ENCODE measurements around the gene ELP4. TPM values are rescaled to one million over a fixed set of nuclear protein-coding genes. Genes with fewer than 3 reads are reported as not detected.

ELP4 gene
- total RNA-seq, 1 donor from 2014 or later, result 8.6 TPM

DNA sequence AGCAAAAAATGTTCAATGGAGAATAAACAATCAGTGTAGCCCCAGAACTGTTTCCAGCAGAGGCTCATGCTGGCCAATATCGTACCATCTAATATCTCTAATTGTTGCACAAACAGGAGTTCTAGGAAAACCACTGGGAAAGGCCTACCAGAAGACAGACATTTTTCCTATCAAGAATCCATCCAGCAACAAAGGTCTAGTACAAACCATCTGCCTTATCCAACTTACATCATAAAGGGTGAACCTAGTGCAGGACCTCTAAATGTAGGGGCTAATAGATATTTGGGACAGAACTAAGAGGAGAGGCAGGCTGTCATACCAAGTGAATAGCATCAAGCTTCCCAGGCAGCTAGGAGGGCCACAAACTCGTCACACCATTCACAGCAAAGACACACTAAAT, 282.9 kb downstream of the ELP4 start:
- TF ChIP-seq, protein P1, sequence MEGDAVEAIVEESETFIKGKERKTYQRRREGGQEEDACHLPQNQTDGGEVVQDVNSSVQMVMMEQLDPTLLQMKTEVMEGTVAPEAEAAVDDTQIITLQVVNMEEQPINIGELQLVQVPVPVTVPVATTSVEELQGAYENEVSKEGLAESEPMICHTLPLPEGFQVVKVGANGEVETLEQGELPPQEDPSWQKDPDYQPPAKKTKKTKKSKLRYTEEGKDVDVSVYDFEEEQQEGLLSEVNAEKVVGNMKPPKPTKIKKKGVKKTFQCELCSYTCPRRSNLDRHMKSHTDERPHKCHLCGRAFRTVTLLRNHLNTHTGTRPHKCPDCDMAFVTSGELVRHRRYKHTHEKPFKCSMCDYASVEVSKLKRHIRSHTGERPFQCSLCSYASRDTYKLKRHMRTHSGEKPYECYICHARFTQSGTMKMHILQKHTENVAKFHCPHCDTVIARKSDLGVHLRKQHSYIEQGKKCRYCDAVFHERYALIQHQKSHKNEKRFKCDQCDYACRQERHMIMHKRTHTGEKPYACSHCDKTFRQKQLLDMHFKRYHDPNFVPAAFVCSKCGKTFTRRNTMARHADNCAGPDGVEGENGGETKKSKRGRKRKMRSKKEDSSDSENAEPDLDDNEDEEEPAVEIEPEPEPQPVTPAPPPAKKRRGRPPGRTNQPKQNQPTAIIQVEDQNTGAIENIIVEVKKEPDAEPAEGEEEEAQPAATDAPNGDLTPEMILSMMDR (IDR thresholded peaks at IDR 0.05), result no peak
- Mint-ChIP-seq H3K4me1 (ENCODE audit: low read depth) (peaks cover 3% of the 10 kb centered on the region), H3K9me3 (ENCODE audit: low read depth) (no peaks in the 10 kb centered on the region), H3K27ac (ENCODE audit: unreplicated experiment) (no peak overlapping the region), H3K4me3 (ENCODE audit: unreplicated experiment) (no peak overlapping the region), H3K27me3 (ENCODE audit: low read depth) (peaks cover 27% of the 10 kb centered on the region), H3K36me3 (ENCODE audit: low read depth) (peaks cover 2% of the 10 kb centered on the region)
- no peak for DNase-seq (ENCODE audit: low spot score)

DNA sequence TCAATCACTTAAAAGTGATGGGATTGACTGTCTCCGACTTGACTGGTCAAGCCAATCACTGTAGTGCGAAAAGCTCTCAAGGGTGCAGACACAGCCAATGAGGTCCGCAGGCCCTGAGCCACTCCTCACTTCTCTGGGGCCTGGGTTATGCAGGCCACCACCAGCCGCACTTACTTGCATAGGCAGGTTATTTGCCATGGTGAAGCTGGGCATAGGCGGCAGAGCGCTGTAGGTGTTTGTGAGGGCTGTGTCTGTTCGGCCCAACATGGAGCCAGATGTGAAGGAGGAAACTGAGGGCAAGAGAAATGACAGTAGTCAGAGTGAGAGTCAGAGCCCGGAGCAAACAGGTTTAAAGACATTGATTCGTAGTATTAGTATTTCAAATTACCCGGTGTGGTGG, 283.7 kb downstream of the ELP4 start:
- H3K27me3 Mint-ChIP-seq (ENCODE audit: low read depth), result peaks cover 32% of the 10 kb centered on the region
- H3K27ac Mint-ChIP-seq (ENCODE audit: unreplicated experiment), result no peak overlapping the region

GRCh38 chr11:31794548-31794947, 285.0 kb downstream of the ELP4 start:
- peaks cover 2% of the 10 kb centered on the region for H3K36me3 Mint-ChIP-seq (ENCODE audit: low read depth)
- no peak for DNase-seq (ENCODE audit: low spot score)
- no peak overlapping the region for H3K27ac Mint-ChIP-seq (ENCODE audit: unreplicated experiment)
- peaks cover 17% of the 10 kb centered on the region for H3K4me1 Mint-ChIP-seq (ENCODE audit: low read depth)
- peaks cover 42% of the 10 kb centered on the region for H3K27me3 Mint-ChIP-seq (ENCODE audit: low read depth)
- TF ChIP-seq, protein P1 (IDR thresholded peaks at IDR 0.05), result no peak
- H3K4me3 Mint-ChIP-seq (ENCODE audit: unreplicated experiment), result no peak overlapping the region
- H3K9me3 Mint-ChIP-seq (ENCODE audit: low read depth), result no peaks in the 10 kb centered on the region

More for the DNA sequence above, 283.7 kb downstream of the ELP4 start:
- Mint-ChIP-seq H3K9me3 (ENCODE audit: low read depth) (no peaks in the 10 kb centered on the region), H3K4me1 (ENCODE audit: low read depth) (peaks cover 7% of the 10 kb centered on the region), H3K4me3 (ENCODE audit: unreplicated experiment) (no peak overlapping the region), H3K36me3 (ENCODE audit: low read depth) (peaks cover 2% of the 10 kb centered on the region)
- TF ChIP-seq, protein P1 (IDR thresholded peaks at IDR 0.05), result no peak
- no peak for DNase-seq (ENCODE audit: low spot score)

DNA sequence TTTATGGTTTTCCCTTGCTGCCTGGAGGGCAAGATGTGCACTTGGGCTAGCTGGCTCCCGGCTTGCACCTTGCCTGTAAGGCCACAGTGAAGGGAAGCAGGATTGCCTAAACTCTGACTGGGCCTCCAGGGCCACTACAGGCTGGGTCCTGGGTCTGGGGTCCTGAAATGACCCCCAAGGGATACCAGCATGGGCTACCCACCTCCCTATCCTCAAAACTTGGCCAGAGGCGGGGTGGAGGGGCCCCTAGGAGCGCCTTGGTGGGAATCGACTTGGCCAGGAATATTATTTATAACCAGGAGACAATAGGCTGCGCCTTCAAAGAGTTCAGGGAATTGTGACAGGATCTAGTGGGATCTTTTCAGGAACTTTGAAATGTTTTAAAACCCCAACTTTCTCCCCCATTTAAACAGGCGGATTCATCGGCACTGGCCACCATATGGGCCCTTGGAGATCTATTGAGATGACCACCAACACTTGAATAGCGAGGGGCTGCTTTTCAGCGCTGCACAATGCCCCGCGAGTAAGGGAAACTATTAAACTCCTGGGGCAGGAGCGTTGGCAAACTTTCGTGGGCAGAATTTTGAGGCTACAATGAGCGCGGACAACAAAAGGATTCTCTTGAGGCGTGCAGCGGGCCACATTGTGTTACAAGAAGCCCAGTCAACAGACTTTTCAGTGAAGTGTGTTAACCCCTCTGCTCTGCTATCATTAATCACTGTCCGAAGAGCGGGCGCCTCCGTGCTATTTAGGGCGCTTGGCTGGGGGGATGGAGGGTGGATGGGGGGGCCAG, 286.3 kb downstream of the ELP4 start:
- Mint-ChIP-seq H3K9me3 (ENCODE audit: low read depth) (no peaks in the 10 kb centered on the region), H3K4me1 (ENCODE audit: low read depth) (peaks cover 22% of the 10 kb centered on the region), H3K4me3 (ENCODE audit: unreplicated experiment) (no peak overlapping the region), H3K27me3 (ENCODE audit: low read depth) (peaks cover 51% of the 10 kb centered on the region), H3K27ac (ENCODE audit: unreplicated experiment) (no peak overlapping the region), H3K36me3 (ENCODE audit: low read depth) (peaks cover 4% of the 10 kb centered on the region)
- TF ChIP-seq, protein P1 (IDR thresholded peaks at IDR 0.05), result no peak
- DNase-seq (ENCODE audit: low spot score), result no peak

DNA sequence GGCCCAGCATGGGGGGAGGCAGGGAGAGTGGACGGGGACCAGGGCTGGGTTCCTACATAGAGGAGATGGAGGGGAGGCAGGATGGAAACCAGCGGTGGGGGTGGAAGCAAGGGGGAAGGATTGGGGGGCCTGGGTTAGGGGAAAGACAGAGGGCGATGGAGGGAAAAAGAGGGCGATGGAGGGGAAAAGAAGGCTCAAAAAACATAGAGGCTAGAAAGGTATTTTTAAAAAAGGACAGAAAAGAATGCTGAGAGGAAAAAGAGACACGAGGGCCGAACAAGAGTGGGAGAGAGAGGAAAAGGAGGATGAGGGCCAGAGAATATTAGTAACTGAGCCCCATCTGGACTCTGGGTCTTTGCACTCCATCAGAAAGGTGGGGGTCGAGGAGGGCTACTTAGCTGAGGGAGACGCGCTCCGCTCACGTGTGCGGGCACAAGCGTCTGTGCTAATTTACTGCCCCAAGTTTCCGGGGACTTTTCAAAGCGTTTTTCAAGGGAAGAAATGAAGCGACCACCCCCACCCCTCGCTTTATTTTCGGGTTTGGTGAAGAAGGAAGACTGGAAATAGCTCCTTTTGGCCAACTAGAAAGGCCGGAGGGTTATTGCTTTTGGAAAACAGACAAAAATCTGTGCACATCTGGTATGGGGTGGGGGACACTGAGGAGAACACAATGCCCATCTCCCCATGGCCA, 287.1 kb downstream of the ELP4 start:
- no peak for DNase-seq (ENCODE audit: low spot score)
- Mint-ChIP-seq H3K27me3 (ENCODE audit: low read depth) (peaks cover 58% of the 10 kb centered on the region), H3K9me3 (ENCODE audit: low read depth) (no peaks in the 10 kb centered on the region), H3K4me1 (ENCODE audit: low read depth) (peaks cover 22% of the 10 kb centered on the region), H3K27ac (ENCODE audit: unreplicated experiment) (no peak overlapping the region), H3K4me3 (ENCODE audit: unreplicated experiment) (no peak overlapping the region), H3K36me3 (ENCODE audit: low read depth) (peaks cover 4% of the 10 kb centered on the region)
- TF ChIP-seq, protein P1 (IDR thresholded peaks at IDR 0.05), result no peak
